Left colon (tissue), 2 donors: ENCODE data around the gene IRX3. TPM values are rescaled to one million over a fixed set of nuclear protein-coding genes. Genes with fewer than 3 reads are reported as not detected.

Experiments
- ATAC-seq: fragments of 200-7000 bp; cut with Tn5 transposase; one replicate; pipeline ENCODE4 v1.9.1; 2020; ENCODE audit warnings: mild to moderate bottlenecking, moderate library complexity
- DNase-seq, 2 donors: peaks; one replicate each; pipeline ENCODE4 v3.0.0-alpha.2; 2020
- intact Hi-C, 2 donors: fragments of 100-400 bp; cut with DNase I in 1 of 2; cut with micrococcal nuclease in 1 of 2; formaldehyde crosslinking; loops; one replicate each; pipeline versions ENCODE4 v1.11.2 to v1.14.0; 2022; cut with DNase I, micrococcal nuclease
- total RNA-seq, 2 donors: library from RNA; stranded (reverse); fragmentation: NEBNext Ultra II Directional; extraction: Animal tissue kit (Norgen Biotek cat#: 25700); gene quantifications; one replicate each; pipeline ENCODE4 v1.2.1, GENCODE V29; 2021
- donor health status: DM: no; HTN: no; CAD: no.
- donor health status: DM: yes; HTN: yes; CAD: no.

IRX3 gene
- total RNA-seq, 2 donors from 2014 or later: 0.20 to 0.31 TPM

DNA sequence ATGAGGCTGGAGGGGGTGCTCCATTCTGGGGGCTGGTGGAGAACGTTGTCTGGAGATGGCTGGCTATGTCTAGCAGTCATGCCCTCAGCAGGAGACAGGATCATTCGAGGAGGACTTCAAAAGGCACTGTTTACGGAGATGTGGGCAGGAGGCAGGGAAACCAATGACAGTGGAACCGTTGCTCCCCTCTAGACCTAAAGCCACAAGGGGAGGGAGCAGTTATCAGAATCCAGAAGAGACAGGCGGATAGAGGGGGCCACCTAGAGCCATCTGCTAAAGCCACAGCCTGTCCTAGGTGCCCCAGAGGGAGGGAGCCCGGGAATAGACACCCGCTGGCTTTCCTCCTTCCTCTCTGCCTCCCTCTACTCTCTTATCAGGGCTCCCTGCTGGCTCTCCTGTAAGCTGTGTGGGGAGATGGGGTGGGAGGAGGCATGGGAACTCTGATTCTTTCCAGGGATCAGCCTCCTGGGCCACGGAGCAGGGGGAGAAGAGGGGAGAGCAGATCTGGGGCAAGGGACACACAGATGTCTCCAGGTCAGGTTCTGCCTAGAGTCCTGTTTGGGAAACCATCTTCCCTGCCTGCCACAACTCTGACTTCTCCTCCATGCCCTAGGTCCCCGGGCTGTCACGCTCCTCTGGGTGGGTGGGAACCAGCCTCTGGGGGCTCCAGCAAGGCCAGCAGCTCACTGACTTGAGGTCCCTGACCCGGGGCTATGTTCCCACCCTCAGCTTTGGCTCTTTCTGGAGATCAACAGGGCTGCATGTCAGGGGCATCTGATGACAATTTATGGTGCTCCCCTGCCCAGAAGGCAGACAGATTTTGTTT, 42.3 kb downstream of the IRX3 start:
- no peak for DNase-seq
- intact Hi-C loops: no loop called here
- ATAC-seq: no peak

DNA sequence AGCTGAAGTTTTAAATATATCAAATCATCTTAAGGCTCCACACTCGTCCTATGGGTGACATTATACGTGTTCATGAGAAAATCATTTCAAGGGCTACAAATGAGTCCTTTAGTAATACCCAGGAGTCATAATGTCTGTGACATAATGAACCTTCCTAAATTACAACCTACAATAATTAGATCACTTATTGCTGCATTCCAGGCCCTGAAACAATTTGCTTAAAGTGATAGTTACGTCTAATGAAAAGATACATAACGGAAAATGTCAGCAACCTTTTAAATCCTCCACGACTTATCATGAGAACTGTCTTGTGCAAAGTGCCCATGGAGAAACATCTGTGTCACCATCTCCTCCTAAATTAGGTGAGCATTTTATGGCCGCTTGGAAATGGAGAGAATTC, 43.4 kb downstream of the IRX3 start:
- intact Hi-C loops: no loop called here
- no peak for ATAC-seq

DNA sequence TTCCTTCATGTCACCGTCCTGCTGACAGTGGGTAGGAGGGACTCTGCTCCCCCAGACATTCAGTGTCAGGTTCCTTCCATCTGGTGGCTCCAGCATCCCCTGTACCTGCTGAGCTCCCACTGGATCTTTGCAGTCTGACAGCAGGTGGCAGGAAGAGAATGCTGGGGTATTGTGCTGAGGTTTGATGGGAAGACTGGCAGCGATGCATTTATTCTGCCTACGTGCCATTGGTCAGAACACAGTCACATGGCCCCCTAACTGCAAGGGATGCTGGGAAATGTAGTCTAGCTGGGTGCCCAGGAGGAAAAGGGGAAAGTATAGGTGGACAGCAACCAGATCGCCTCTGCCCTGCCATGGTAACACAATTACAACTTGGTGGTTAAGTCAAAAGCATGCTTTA, 44.4 kb downstream of the IRX3 start:
- DNase-seq (no peak), ATAC-seq (no peak)

More for the DNA sequence above, 43.4 kb downstream of the IRX3 start:
- DNase-seq: no peak

DNA sequence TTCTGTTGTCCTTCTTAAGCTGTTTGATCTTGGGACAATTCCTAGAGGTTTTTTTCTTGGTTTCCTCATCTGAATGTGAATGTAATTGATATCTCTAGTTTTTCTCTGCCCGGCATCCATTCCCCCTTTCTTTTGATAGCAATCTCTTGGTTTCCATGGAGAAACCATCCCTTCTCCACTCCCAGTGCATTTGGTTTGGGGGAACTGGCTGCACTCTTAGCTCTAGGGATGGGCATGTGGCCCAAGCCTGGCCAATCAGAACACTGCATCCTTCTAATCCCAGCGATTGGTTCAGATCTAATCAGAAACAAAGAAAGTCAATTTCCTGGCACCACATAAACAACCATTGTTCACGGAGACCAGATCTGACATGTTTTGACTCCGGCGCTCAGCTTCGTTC, 45.1 kb downstream of the IRX3 start:
- intact Hi-C loops: no loop called here
- DNase-seq (no peak), ATAC-seq (no peak)

More for the DNA sequence above, 44.4 kb downstream of the IRX3 start:
- intact Hi-C loops: no loop called here

DNA sequence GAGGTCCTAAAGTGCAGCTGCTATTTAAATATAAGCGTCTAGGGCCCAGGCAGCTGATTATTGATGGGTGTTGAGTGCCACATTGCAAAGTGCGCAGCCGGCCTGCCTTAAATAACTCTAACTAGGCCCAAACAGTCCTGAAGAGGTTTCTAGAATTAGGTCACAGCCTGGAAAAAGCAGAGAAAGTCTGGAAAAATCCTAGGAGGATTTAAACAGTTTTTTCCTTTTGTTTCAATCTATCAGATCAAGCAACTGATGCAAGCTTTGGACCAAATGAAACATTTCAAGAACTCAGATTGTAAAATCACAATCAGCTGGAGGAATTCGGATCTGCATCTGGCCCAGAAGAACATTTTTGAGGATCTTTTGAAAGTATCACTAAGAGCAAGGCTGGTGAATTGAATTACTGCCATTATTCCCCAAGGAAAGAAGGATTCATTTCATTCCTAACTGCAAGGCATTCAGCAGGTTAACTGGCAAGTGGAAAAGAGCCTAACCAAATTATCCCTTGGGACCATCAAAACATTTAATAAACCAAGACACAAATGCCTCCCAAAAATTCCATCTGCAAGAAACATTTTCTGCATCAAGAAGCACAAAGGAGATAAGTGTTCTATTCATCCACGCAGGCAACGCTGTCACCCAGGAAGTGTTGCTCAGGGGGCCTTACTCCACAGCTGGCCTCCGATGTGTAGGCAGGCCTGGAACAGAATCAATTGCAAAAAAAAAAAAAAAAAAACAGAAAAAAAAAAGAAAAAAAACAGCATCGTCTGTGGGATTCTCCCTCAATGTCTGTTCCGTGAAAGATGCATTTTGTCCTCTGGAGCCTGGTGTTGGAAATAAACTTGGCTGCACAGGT, 46.1 kb downstream of the IRX3 start:
- ATAC-seq (no peak), DNase-seq (no peak)
- intact Hi-C loops: no loop called here

DNA sequence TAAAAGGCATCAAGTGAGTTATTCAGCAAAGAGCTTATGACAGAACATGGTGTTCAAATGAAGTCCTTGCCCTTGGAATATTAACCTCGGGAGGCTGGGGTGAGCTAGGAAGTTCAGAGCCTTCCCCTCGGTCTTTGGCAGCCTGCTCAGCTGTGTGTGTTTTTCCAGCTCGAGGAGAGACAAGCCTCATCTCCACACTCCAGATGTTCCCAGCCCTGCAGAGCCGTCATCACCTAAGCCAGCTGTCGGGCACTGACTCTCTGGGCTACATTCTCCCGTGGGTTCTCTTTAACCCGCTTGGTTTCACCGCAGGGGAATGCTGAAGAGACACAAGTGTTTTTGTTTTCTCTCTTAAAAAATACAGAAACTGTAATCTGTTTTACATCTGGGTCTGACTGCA, 47.1 kb downstream of the IRX3 start:
- intact Hi-C loops: no loop called here
- no peak for ATAC-seq
- DNase-seq: no peak

DNA sequence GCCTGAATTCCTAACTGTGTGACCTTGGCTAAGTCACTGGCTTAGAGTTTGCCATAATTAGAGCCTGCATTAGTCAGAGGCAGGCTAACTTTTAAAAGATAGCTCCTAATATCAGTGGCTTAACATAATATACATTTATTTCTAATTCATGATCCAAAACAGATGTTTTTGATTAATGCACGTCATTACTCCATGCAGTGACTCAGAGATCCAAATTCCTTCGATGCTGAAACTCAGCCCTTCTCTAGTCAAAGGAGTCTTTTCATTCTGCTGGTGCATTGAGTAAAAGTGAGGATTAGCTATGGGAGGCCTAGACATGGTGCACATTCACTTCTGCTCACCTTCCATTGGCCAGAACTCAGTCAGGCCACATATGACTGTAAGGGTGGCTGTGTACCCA, 49.8 kb downstream of the IRX3 start:
- DNase-seq: no peak
- intact Hi-C loops: no loop called here
- ATAC-seq: no peak

DNA sequence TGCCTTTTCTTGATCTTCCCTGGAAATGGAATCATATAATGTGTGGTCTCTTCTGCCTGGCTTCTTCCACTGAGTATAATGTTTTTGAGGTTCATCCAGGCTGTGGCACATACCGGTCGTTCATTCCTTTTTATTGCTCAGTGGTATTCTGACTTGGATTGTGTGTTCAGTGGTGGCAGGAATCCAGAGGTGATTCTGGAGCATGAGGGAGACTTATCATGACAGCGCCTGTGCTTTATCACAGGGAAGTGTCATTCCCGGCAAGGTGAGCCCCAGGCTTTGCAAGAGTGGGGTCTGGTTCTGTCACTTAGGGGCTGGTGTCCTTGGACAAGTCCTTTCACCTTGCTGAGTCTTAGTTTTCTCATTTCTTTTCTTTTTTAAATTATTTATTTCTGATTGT, 53.0 kb downstream of the IRX3 start:
- no peak for ATAC-seq
- intact Hi-C loops: no loop called here
- no peak for DNase-seq
